NCI-H2227 (cell line): ENCODE results near the gene SYNE2.

Source experiments
- DNase-seq: peaks from one replicate; lab custom pipeline; 2025; ENCODE audit not compliant: unreplicated experiment; lab: John Stamatoyannopoulos, UW

Gene SYNE2

DNA sequence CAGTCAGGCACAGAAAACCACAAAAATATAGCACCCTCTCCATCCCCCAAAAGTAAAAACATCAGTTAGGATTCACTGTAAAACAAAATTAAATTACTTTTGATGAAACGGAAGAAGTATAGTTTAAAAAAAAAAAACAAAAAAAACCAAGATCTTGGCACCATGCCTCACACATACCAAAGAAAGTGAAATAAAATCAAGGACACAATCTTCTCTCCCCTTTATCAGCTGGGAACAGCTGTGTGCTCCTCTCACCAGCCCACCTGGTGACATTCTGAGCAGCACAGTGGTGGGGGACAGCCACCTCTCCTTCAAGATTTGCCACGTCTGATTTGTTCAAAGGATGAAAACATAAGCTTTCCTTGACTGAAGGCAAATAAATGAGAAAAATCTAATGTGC lies 385.8 kb downstream of the SYNE2 start:
- DNase-seq: no peak

DNA sequence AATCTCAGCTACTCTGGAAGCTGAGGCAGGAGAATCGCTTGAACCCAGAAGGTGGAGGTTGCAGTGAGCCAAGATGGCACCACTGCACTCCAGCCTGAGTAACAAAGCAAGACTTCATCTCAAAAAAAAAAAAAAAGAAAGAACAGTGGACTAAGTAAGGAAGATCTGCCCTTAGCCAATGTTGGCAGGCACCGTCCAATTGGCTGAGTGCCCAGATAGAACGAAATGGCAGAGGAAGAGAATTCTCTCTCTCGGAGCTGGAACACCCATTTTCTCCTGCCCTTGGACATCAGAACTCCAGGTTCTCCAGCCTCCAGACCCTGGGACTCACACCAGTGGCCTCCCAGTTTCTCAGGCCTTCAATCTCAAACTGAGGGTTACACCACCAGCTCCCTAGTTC lies 391.5 kb downstream of the SYNE2 start:
- no peak for DNase-seq

DNA sequence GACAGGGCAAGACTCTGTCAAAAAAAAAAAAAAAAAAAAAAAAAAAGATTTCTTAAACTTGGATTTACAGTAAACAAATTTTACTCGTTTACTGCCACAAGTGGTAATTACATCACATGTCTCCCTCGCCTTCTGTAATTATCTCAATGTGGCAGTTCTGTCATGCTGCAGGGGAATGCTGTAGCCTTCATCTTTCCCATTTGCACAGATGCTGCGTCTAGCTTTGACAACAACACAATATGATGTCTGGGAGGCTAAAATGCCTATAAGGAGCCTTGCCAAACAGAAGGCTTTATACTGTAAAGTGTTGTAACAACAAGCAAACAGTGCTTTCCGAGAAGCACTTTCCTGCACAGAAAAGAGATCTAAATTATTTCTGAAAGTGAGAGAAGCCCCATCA lies 392.7 kb downstream of the SYNE2 start:
- no peak for DNase-seq

DNA sequence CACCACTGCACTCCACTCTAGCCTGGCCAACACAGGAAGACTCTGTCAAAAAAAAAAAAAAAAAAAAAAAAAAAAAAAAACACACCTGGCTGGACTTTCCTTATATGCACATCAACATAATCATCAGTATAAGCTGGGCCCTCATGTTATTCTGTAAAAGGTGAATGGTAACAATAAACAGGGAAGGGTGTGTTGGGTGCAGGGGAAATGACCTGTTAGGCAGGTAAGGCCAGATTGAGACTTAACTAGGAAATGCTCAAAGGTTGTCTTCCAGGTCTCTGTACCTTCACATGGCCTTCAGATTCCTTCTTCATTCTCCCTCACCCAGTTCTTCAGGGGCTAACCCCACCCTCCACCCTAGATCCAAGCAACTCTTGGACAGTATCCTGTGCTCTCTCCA lies 393.9 kb downstream of the SYNE2 start:
- no peak for DNase-seq

DNA sequence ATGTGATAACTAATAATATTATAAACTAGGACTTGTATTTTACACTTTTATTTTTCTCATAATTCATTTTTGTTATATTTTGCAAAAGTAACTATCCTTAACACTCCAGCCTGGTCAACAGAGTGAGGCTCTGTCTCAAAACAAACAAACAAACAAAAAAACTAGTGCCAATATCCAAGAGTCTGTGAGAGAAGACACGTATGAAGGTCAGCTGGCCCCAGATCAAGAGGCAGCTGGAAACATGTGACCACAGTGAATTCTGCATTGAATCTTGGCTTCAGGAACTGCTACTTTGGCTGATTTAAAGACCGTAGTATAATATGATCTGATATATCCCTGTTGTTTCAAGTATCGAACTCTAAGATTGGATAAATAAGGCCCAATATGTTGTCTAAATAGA lies 394.4 kb downstream of the SYNE2 start:
- no peak for DNase-seq

DNA sequence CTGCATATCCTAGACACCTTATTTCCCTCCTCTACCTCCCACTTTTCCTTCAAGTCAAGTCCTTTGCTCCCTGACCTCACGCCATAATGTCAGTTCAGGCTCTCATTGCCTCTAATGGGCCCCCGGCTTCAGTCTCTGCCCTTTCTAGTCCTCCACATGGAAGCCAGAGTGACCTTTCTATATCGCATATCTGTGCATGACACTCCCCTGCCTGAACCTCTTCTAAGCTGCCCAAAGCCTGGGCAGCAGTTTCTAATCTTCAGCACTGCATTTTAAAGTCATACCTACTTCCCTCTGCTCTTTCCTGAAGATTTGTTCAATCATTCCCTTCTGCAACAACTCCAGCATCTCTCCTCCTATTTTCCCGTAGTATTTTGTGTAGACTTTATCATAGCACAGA lies 395.9 kb downstream of the SYNE2 start:
- DNase-seq: no peak

DNA sequence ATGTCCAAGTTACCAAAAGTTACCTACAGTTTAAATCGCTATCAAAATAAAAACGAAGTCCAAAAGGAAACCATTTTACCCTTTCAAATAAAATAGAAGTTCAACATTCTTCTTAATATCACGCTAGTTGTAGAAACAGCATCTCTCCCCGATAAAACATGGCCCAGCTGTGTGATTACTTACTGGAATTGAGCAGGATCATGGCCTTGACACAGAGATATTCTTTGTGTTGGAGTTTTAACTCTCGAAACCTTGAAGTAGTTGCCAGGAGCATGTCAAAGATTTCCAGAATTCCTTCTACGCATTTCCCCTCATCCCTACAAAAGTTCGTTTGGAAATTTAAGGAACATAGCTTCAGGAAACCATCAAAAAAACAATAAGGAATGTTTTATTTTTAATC lies 396.6 kb downstream of the SYNE2 start:
- DNase-seq: no peak

DNA sequence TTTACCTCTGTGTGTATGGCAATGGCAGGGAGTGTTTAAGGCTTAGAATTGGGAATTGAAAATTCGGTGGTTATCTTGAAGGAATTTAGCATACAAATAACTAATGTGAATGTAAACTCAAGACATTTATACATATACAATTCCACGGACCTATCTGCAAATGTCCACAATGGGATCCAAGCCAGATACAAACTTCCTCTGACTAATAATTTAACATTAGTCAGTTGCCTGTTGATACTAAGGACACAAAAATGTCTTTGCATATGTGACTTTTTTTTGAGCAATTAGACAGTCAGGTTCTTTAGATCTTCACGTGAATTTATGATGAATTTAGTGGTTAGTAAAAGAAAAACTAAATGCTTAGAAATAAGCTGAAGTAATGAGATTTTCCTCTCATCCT lies 400.9 kb downstream of the SYNE2 start:
- DNase-seq: no peak

DNA sequence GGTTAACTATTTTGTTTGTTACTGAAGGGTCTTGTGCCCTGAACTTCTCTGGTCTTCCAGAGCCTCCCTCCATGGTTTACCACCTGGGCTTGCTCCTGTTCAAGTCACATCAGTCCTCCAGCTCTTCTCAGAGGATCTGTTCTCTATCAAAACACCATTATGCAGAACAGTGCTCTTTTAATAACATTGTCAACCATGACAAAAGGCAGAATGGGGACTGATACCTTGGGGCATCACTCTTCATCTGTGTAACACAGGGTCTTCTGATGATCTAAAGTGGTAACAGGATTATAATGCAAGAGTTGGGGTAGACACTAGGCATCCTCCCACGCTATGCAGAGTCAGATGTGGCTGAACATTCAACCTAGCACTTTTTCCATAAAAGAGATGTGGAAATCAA lies 403.0 kb downstream of the SYNE2 start:
- no peak for DNase-seq

DNA sequence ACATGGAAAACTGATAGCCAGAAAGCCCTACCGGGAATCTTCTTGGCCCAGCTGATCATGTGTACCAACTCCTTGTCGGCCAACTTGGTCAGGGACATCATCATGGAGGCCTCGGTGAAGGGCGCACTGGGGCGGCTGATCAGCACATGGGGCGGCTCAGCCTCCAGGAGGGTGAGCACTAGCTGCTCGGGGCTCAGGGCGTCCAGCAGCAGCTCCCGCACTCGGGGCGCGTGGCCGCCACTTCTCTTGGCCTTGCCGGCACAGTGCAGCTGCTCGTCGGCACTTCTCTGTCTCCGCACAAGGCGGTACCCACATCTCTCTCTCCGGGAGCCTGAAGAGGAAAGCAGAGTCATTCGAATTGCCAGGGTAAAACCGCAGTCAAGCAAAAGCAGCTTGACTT lies 407.6 kb downstream of the SYNE2 start:
- DNase-seq: no peak

DNA sequence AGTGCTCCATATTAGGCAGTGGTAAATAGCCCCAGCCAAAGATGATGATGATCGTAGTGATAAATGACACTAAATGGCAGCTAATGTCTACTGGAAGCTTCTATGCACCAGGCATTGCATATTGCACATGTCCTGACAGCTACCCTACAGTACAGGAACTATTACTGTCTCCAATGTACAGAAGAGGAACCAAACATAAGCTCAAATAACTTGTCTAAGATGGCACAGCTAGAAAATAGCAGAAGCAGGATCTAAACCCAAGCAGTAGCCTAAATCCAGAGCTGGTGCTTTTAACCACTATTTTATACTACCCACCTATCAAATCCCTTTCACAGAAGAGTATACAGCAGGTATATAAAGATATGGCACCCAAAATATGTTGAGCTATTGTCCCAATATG lies 412.4 kb downstream of the SYNE2 start:
- DNase-seq: no peak

DNA sequence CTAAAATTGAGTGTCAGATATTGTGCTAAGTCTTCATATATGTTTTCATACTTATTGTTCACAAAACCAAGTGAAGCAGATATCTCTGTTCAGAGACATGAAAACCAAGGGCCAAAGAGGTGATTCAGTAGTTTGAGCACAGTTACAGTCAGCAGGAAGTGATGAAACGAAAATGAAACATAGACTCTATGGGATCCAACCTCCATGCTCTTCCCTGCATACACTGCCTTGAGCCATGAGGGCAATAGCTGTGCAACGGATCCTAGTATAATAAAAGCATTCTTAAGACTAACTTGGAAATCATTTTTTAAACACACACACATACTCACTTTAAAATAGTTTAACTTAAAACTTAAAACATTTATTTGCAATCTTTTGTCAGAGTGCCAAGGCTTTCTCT lies 413.4 kb downstream of the SYNE2 start:
- DNase-seq: no peak

DNA sequence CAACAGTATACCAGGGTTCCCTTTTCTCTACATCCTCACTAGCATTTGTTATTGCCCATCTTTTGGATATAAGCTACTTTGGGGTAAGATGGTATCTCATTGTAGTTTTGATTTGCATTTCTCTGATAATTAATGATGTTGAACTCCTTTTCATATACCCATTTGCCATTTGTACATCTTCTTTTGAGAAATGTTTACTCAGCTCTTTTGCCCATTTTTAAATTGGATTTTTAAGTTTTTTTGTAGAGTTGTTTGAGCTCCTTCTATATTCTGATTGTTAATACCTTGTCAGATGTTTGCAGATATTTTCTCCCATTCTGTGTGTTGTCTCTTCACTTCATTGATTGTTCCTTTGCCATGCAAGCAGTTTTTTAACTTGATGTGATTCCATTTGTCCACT lies 419.2 kb downstream of the SYNE2 start:
- DNase-seq: no peak
